ENCODE measurements around the gene OVAAL. TPM values are rescaled to one million over a fixed set of nuclear protein-coding genes. Genes with fewer than 3 reads are reported as not detected.

OVAAL gene
- total and polyA plus RNA-seq, 2 of the 8 experiments (the other 6 are each of a cell fraction or from before 2014, with no cell fraction given): not detected

DNA sequence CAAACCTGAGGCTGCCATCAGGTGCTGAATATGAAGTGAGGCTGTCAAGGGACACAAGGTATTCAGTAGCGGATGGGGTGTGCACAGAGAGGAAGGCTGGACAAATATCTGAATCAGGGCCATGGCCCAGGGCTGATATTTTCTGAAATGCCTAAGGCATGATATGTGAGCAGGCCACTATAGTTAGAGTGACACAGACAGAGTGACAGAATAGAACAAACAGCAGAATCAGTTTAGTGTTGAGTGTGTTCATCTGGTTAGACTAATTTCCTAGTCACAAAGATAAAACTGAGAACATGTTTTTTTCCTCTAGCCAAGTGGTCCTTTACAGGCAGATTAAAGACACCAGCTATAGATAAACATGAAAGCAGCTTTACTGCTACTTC is 3.9 kb downstream of the OVAAL start (continued):
- TF ChIP-seq CHD1 (IDR thresholded peaks at IDR 0.05; ENCODE audit: low read depth, low read length) (no peak), POLR2A (IDR thresholded peaks at IDR 0.05; ENCODE audit: control extremely low read depth in 1 of 2, low read depth in 2 of 2, low read length in 2 of 2) (no peak)
